ENCODE measurements around the gene ASIC4.

Gene ASIC4

GRCh38 chr2:219482674-219483405 lies 31.4 kb upstream of the ASIC4 start:
- DNase-seq (ENCODE audit: low read depth), result no peak

DNA sequence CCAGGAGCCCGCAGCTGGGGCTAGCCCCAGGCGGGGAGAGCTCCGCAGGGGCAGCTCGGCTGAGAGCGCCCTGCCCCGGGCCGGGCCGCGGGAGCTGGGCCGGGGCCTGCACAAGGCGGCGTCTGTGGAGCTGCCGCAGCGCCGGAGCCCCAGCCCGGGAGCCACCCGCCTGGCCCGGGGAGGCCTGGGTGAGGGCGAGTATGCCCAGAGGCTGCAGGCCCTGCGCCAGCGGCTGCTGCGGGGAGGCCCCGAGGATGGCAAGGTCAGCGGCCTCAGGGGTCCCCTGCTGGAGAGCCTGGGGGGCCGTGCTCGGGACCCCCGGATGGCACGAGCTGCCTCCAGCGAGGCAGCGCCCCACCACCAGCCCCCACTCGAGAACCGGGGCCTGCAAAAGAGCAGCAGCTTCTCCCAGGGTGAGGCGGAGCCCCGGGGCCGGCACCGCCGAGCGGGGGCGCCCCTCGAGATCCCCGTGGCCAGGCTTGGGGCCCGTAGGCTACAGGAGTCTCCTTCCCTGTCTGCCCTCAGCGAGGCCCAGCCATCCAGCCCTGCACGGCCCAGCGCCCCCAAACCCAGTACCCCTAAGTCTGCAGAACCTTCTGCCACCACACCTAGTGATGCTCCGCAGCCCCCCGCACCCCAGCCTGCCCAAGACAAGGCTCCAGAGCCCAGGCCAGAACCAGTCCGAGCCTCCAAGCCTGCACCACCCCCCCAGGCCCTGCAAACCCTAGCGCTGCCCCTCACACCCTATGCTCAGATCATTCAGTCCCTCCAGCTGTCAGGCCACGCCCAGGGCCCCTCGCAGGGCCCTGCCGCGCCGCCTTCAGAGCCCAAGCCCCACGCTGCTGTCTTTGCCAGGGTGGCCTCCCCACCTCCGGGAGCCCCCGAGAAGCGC lies 30.6 kb upstream of the ASIC4 start:
- no peak for DNase-seq (ENCODE audit: low read depth)

DNA sequence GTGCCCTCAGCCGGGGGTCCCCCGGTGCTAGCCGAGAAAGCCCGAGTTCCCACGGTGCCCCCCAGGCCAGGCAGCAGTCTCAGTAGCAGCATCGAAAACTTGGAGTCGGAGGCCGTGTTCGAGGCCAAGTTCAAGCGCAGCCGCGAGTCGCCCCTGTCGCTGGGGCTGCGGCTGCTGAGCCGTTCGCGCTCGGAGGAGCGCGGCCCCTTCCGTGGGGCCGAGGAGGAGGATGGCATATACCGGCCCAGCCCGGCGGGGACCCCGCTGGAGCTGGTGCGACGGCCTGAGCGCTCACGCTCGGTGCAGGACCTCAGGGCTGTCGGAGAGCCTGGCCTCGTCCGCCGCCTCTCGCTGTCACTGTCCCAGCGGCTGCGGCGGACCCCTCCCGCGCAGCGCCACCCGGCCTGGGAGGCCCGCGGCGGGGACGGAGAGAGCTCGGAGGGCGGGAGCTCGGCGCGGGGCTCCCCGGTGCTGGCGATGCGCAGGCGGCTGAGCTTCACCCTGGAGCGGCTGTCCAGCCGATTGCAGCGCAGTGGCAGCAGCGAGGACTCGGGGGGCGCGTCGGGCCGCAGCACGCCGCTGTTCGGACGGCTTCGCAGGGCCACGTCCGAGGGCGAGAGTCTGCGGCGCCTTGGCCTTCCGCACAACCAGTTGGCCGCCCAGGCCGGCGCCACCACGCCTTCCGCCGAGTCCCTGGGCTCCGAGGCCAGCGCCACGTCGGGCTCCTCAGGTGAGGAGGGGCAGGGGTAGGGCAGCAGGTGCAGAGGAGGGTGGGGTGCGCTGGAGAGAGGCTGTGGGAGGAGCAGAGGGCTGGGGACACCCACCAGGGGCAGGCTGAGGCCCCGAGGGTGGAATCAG lies 29.7 kb upstream of the ASIC4 start:
- DNase-seq (ENCODE audit: low read depth), result no peak

DNA sequence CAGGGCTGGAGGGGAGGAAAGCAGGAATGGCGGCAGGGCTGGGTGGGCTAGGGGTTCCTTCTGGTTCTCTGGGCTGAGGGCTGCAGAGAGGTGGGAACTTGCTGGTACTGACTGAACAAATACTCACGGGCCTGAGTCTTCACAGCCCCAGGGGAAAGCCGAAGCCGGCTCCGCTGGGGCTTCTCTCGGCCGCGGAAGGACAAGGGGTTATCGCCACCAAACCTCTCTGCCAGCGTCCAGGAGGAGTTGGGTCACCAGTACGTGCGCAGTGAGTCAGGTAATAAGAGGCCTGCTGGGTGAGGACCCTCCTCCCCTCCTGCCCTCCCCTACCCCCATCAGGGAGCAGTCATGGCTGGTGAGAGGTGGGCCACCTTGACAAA lies 29.1 kb upstream of the ASIC4 start:
- no peak for DNase-seq (ENCODE audit: low read depth)

- DNase-seq (ENCODE audit: low read depth), result no peak
Measured at GRCh38 chr2:219486380-219486959, 27.8 kb upstream of the ASIC4 start.

DNA sequence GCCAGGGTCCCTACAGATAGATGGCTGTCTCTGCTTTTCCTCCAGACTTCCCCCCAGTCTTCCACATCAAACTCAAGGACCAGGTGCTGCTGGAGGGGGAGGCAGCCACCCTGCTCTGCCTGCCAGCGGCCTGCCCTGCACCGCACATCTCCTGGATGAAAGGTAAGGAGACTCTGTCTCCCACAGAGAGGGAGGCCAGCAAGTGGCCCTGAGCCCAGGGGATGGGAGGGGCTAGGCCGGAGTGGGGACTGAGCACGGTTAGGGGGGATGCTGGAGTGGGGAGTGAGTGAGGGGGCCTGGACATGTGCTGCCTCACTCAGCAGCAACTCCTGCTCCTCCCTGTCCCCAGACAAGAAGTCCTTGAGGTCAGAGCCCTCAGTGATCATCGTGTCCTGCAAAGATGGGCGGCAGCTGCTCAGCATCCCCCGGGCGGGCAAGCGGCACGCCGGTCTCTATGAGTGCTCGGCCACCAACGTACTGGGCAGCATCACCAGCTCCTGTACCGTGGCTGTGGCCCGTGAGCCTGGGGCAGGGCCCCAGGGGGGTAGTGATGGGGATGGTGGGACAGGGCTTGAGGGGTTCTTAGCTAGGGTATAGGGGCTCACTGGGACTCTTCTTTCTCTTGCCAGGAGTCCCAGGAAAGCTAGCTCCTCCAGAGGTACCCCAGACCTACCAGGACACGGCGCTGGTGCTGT lies 26.0 kb upstream of the ASIC4 start:
- no peak for DNase-seq (ENCODE audit: low read depth)

- no peak for DNase-seq (ENCODE audit: low read depth)
Measured at GRCh38 chr2:219488844-219489194, 25.5 kb upstream of the ASIC4 start.

GRCh38 chr2:219489315-219489714 lies 25.0 kb upstream of the ASIC4 start:
- DNase-seq (ENCODE audit: low read depth), result no peak

DNA sequence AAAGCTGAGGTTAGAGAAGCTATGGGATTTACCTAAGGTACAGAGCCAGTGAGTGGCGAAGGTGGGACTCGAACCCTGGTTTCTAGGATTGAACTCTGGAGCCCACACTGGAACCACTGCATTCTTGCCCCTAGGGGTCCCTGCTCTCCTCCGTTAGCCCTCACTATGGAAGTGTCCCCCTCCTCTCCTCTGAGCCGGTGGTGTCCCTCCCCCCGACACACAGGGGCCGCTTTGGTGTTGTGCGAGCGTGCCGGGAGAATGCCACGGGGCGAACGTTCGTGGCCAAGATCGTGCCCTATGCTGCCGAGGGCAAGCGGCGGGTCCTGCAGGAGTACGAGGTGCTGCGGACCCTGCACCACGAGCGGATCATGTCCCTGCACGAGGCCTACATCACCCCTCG lies 24.1 kb upstream of the ASIC4 start:
- no peak for DNase-seq (ENCODE audit: low read depth)

- no peak for DNase-seq (ENCODE audit: low read depth)
Measured at GRCh38 chr2:219490600-219491130, 23.6 kb upstream of the ASIC4 start.

- no peak for DNase-seq (ENCODE audit: low read depth)
Measured at GRCh38 chr2:219491278-219491963, 22.9 kb upstream of the ASIC4 start.

DNA sequence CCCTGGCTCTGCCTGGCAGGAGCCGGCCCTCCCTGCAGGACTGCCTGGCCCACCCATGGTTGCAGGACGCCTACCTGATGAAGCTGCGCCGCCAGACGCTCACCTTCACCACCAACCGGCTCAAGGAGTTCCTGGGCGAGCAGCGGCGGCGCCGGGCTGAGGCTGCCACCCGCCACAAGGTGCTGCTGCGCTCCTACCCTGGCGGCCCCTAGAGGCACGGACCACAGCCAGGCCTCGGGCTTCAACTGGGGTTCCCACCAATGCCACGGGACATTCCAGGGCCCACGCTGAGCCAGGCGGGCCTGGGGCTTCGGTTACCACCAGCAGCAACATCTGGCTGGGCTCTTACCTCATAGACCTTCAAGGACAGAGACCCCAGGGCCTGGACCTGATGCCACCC lies 21.7 kb upstream of the ASIC4 start:
- no peak for DNase-seq (ENCODE audit: low read depth)

GRCh38 chr2:219493086-219493485 lies 21.2 kb upstream of the ASIC4 start:
- DNase-seq (ENCODE audit: low read depth), result no peak

DNA sequence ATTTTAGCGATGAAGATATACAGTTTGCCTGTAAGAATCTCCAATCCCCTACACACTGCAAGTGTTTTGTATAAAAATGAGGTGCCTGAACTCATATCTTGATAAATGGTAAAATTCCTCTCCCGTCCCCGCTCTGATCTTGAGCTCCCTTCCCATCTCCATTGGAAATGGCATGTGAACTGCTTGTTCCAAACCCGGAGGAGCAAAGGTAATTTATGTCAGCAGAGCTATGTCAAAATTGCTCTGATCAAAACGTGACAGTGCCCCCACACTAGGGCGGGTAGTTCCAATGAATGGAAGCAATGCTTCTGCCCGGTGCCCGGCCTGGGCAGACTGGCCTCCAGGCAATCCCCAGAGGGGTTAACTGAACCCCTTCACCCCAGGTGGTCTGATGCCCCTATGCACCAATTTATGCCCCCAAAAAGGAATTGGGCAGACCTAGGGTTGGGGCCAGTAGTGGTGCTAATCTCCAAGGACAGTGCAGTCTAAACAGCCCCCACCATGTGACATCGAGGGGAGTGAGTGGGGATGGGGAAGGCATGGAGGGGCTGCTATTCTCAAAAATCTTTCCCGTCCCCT lies 19.2 kb upstream of the ASIC4 start:
- DNase-seq (ENCODE audit: low read depth), result no peak

- peak; percentile 24 for DNase-seq (ENCODE audit: low read depth)
Measured at GRCh38 chr2:219495531-219496122, 18.7 kb upstream of the ASIC4 start.

DNA sequence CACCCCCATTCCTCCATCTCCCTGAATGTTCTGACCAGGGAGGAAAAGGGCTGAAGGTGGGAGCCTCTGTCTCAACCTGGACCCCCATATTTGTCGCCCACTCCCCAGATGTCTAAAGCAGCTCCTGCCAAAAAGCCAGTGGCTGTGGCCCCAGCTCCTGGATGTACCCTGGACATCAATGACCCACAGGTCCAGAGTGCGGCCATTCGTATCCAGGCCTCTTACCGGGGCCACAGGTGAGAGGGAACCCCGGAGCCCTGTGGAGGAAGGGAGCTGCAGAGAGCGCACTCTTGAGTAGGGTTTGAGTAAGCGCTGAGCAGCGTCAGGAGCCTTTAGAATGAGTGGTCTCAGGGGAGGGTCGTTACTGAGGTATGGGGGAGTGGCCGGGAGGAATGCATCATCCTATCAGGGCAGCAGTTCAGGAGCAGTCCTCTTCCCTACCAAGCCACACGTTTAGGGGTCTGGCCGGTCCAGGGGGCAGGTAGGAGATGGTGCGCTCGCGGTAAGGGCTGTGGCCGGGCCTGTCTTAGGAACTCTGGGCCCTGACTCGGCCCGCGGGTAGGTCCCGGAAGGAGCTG lies 17.9 kb upstream of the ASIC4 start:
- no peak for DNase-seq (ENCODE audit: low read depth)

GRCh38 chr2:219496825-219497494 lies 17.3 kb upstream of the ASIC4 start:
- no peak for DNase-seq (ENCODE audit: low read depth)

- no peak for DNase-seq (ENCODE audit: low read depth)
Measured at GRCh38 chr2:219497495-219498279, 16.6 kb upstream of the ASIC4 start.

All from T-helper 22 cell (primary cell).